OCI-LY1 (cell line): ENCODE data around the gene ZFP37.
"Not testable (repeated sequence)": the region's sequence is repeated elsewhere in the genome, so short reads cannot be mapped to it uniquely, and the experiment has no call there.

Experiments
- H2AFZ ChIP-seq: fragments of 200-600 bp; sonication (generic), shearing (Covaris generic); 2 replicates; pipeline ENCODE4 v1.6.0; 2014; ENCODE audit warnings: antibody characterized with exemption, mild to moderate bottlenecking, low read length
- H3F3A ChIP-seq: fragments of 200-600 bp; sonication (generic), shearing (Covaris generic); 2 replicates; pipeline ENCODE4 v1.6.0; 2014; ENCODE audit warnings: mild to moderate bottlenecking, antibody characterized with exemption, low read length, moderate library complexity; ENCODE audit not compliant: insufficient read depth
- H3K27ac ChIP-seq: fragments of 200-600 bp; sonication (generic); 2 replicates; pipeline ENCODE4 v1.5.1; 2014; ENCODE audit warnings: low read length, mixed run types, mild to moderate bottlenecking, low read depth; ENCODE audit not compliant: poor library complexity, severe bottlenecking
- H3K27me3 ChIP-seq: fragments of 200-600 bp; sonication (generic); 2 replicates; pipeline ENCODE4 v1.6.0; 2014; ENCODE audit warnings: antibody characterized with exemption, mild to moderate bottlenecking, low read length, moderate library complexity; ENCODE audit not compliant: insufficient read depth
- H3K36me3 ChIP-seq: fragments of 200-600 bp; sonication (generic); 2 replicates; pipeline ENCODE4 v1.6.1; 2014; ENCODE audit warnings: mild to moderate bottlenecking, antibody characterized with exemption, low read length, moderate library complexity, mixed read lengths; ENCODE audit not compliant: insufficient read depth
- H3K4me1 ChIP-seq: fragments of 200-600 bp; sonication (generic); 2 replicates; pipeline ENCODE4 v1.5.1; 2014; ENCODE audit warnings: mild to moderate bottlenecking, low read length, moderate library complexity; ENCODE audit not compliant: insufficient read depth, severe bottlenecking
- H3K4me2 ChIP-seq: fragments of 200-600 bp; sonication (generic), shearing (Covaris generic); 2 replicates; pipeline ENCODE4 v1.6.1; 2014; ENCODE audit warnings: low read length
- H3K4me3 ChIP-seq: fragments of 200-600 bp; sonication (generic); 2 replicates; pipeline ENCODE4 v1.5.1; 2014; ENCODE audit warnings: low read length, low read depth, mild to moderate bottlenecking, mixed read lengths; ENCODE audit not compliant: poor library complexity, severe bottlenecking
- H3K79me2 ChIP-seq: fragments of 200-600 bp; shearing (Covaris generic); 2 replicates; pipeline ENCODE4 v1.6.1; 2016; ENCODE audit warnings: mixed run types, low read length, mixed read lengths; ENCODE audit not compliant: insufficient read depth
- H3K9ac ChIP-seq: fragments of 200-600 bp; sonication (generic), shearing (Covaris generic); 2 replicates; pipeline ENCODE4 v1.6.1; 2014; ENCODE audit warnings: mild to moderate bottlenecking, low read length, mixed read lengths
- H3K9me2 ChIP-seq: fragments of 200-600 bp; sonication (generic), shearing (Covaris generic); 2 replicates; pipeline ENCODE4 v1.6.1; 2014; ENCODE audit warnings: low read depth, mild to moderate bottlenecking, low read length, mixed read lengths
- H3K9me3 ChIP-seq: fragments of 200-600 bp; shearing (Covaris generic); 2 replicates; pipeline ENCODE4 v1.6.1; 2014; ENCODE audit warnings: low read length, mixed read lengths
- H4K20me1 ChIP-seq: fragments of 200-600 bp; sonication (generic), shearing (Covaris generic); 2 replicates; pipeline ENCODE4 v1.6.0; 2016; ENCODE audit warnings: mild to moderate bottlenecking, low read length; ENCODE audit not compliant: insufficient read depth
- EZH2 ChIP-seq: fragments of 200-600 bp; sonication (generic), shearing (Covaris generic); IDR thresholded peaks from 2 replicates; pipeline ENCODE4 v1.8.0; 2017; ENCODE audit warnings: borderline replicate concordance, mixed run types, mild to moderate bottlenecking, antibody characterized with exemption, low read length, moderate library complexity, mixed read lengths
- TF ChIP-seq, protein P1 (sequence below): fragments of 200-600 bp; sonication (generic), shearing (Covaris generic); IDR thresholded peaks from 2 replicates; pipeline ENCODE4 v1.5.1; 2017; ENCODE audit warnings: mild to moderate bottlenecking, antibody characterized with exemption, low read length, moderate library complexity, mixed read lengths

The ZFP37 gene

DNA sequence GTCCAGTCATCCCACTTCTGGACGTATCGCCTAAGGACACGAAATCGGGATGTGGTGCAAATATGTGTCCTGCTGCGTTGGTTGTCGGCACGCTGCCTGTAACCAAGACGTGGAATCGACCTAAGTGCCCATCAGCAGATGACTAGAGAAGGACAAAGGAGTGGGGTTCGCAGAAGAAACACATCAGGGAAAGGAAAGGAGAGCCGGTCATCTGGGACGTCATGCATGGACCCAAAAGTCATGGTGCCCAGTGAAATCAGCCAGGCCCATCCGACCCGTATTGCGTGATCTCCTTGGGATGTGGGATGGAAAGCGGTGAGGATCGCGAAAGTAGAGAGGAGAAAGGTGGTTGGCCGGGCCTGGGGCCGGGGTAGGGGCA lies 6.4 kb upstream of the ZFP37 start:
- H3K9me2 ChIP-seq, H3K9me3 ChIP-seq, H3F3A ChIP-seq, H3K4me1 ChIP-seq, H3K36me3 ChIP-seq, H3K27me3 ChIP-seq, H3K4me3 ChIP-seq, H3K27ac ChIP-seq, H3K4me2 ChIP-seq, H4K20me1 ChIP-seq, H2AFZ ChIP-seq, H3K9ac ChIP-seq, H3K79me2 ChIP-seq: not testable (repeated sequence)

DNA sequence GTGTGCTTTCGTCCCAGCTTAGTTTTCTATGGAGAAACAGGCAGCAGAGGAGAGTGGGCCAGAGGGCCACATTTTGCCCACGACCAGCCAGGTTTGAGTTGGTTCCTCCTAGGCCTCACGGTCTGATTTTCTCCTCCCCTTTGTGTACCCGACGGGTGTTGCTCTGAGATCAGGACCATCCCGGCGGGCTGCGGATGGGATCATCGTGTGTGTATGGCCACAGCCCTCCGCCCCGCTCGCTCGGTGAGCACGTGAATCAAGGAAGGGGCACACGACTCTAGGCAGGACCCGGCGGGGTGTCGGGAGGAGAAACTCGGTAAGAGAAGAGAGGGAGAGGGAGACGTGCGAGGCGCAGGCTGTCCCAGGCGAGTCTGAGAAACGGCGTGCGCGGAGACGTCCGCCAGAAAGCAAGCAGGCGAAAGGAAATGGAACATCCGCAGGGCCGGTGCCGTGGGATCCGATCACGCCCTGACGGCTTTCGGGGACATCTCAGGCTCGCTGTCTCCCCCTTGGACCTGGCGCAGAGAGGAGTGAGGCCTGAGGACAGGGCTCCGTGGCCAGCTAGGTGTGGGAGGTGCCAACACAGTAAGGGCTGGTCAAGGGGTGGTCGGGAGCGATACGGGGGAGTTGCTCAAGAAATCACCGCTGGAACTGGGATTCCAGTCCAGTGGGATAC lies 5.9 kb upstream of the ZFP37 start:
- not testable (repeated sequence) for H3K79me2 ChIP-seq, H3K27me3 ChIP-seq, H4K20me1 ChIP-seq, H3K27ac ChIP-seq, H3K9me2 ChIP-seq, H3K4me2 ChIP-seq, H3K9me3 ChIP-seq, H3K4me3 ChIP-seq, H3F3A ChIP-seq, H3K36me3 ChIP-seq, H2AFZ ChIP-seq, H3K4me1 ChIP-seq, H3K9ac ChIP-seq

DNA sequence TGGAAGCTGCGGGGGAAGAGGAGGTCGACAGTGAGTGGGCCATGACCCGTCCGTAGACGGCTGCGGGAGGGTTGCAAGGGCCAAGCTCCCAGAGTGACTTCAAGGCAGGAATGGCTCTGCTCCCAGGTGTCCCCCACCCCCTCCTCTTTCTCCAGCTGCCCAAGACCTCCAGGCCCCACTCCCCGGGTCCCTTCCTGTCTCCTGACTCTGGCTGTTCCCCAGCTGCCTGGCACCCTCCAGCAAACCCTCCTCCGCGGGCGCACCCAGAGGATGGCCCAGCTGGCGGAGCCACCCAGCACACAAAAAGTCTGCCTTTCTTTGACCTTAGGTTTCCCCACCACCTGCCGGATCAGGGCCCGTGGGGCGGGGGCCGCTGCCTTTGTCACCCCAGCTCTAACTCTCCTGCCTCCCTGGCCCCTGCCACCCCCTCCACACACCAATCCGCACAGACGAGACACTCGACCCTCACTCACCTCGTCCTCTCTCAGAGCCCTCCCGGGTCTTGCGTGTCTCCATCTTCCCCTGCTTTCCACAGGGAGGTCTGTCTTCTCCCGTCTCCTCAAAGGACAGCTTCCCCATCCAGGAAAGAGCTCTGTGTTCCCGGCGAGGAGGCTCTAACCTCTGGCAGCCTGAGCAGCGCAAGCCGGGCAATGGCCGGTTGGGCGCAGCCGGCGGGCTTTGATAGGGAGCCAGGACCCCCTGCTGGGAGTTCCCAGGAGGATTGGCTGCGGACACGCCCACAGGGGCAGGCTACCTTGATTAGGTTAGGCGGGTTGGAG lies 4.7 kb upstream of the ZFP37 start:
- H3F3A ChIP-seq, H3K27ac ChIP-seq, H3K9me2 ChIP-seq, H3K4me3 ChIP-seq, H3K9ac ChIP-seq, H3K27me3 ChIP-seq, H2AFZ ChIP-seq, H4K20me1 ChIP-seq, H3K36me3 ChIP-seq, H3K9me3 ChIP-seq, H3K79me2 ChIP-seq, H3K4me1 ChIP-seq, H3K4me2 ChIP-seq: not testable (repeated sequence)

DNA sequence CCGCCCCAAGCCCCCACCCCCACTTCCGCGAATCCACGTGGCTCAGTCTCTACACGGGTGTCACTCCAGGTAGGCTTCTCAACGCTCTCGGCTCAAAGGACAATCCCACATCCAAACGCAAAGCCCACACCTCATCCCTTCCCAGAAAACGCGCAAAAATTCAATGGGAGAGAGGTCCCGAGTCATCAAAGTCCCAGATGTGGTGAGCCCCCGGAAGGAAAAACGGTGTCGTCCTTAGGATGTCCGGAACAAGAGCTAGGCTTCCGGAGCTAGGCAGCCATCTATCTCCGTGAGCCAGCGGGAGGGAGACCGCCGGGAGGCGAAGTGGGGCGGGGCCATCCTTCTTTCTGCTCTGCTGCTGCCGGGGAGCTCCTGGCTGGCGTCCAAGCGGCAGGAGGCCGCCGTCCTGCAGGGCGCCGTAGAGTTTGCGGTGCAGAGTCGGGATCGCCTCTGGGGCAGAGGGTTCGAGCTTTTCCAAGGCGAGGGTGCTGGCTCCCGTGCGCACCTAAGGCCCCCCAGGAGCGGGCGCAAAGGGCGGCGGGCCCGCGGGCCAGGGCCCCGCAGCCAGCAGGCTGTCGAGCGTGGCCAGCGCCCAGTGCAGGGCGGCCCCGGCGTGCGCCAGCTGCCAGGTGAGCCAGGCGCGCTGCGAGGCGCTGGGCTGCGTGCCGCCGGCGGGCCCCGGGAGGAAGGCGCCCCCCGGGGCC lies 3.2 kb upstream of the ZFP37 start:
- not testable (repeated sequence) for H3K4me1 ChIP-seq, H3K4me2 ChIP-seq, H3F3A ChIP-seq, H4K20me1 ChIP-seq, H3K9me3 ChIP-seq, H3K27ac ChIP-seq, H3K36me3 ChIP-seq, H2AFZ ChIP-seq, H3K27me3 ChIP-seq, H3K9ac ChIP-seq, H3K9me2 ChIP-seq, H3K79me2 ChIP-seq, H3K4me3 ChIP-seq

DNA sequence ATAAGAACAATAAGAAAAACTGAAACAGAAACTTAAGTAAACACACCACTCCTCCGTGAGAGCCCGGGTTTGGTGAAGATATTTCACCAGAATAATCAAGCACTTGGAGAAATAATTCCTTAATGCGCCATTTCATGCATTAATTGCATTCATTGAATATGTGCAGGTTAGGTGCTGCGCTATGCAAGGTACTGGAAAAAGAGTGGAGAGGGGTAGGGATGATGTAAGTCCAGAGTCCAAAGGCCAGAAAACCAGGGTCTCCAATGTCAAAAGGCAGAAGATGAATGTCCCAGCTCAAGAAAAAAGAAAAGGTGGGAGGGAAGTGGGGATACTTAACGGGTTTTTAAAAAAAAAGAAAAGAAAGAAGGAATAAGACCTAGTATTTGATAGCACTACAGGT lies 669 bp upstream of the ZFP37 start:
- Histone ChIP-seq H2AFZ (no peak overlapping the region), H3K4me3 (no peak overlapping the region), H3K27ac (no peak overlapping the region)

More for the DNA sequence above, 669 bp upstream of the ZFP37 start:
- Histone ChIP-seq H3K36me3 (no peaks in the 10 kb centered on the region), H3K27me3 (no peaks in the 10 kb centered on the region), H3K9ac (no peak overlapping the region), H3K9me3 (0 out of 2 replicates have a peak, but pooled peaks cover 5% of the 10 kb centered on the region), H4K20me1 (no peaks in the 10 kb centered on the region), H3K4me1 (no peaks in the 10 kb centered on the region), H3F3A (no peaks in the 10 kb centered on the region), H3K9me2 (no peaks in the 10 kb centered on the region), H3K4me2 (no peak overlapping the region), H3K79me2 (no peaks in the 10 kb centered on the region)
- TF ChIP-seq, protein P1, sequence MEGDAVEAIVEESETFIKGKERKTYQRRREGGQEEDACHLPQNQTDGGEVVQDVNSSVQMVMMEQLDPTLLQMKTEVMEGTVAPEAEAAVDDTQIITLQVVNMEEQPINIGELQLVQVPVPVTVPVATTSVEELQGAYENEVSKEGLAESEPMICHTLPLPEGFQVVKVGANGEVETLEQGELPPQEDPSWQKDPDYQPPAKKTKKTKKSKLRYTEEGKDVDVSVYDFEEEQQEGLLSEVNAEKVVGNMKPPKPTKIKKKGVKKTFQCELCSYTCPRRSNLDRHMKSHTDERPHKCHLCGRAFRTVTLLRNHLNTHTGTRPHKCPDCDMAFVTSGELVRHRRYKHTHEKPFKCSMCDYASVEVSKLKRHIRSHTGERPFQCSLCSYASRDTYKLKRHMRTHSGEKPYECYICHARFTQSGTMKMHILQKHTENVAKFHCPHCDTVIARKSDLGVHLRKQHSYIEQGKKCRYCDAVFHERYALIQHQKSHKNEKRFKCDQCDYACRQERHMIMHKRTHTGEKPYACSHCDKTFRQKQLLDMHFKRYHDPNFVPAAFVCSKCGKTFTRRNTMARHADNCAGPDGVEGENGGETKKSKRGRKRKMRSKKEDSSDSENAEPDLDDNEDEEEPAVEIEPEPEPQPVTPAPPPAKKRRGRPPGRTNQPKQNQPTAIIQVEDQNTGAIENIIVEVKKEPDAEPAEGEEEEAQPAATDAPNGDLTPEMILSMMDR = no peak
- TF ChIP-seq EZH2 = no peak
